ENCODE results near the gene HMGCL. TPM values are rescaled to one million over a fixed set of nuclear protein-coding genes. Genes with fewer than 3 reads are reported as not detected.
A peak's percentile ranks its signal among the peaks of the same experiment; 100 is the strongest.
"Not testable (repeated sequence)": the region's sequence is repeated elsewhere in the genome, so short reads cannot be mapped to it uniquely, and the experiment has no call there.

Gene HMGCL
- total RNA-seq, 2 donors from 2014 or later = 13.4 to 16.8 TPM

GRCh38 chr1:23817633-23818032 is 7.6 kb downstream of the HMGCL start:
- no peak overlapping the region for H3K27ac Mint-ChIP-seq
- no peaks in the 10 kb centered on the region for H3K36me3 Mint-ChIP-seq (ENCODE audit: low read depth)
- ATAC-seq = no peak
- no peak overlapping the region for H3K4me3 Mint-ChIP-seq
- H3K4me1 Mint-ChIP-seq = peaks cover 10% of the 10 kb centered on the region
- no peaks in the 10 kb centered on the region for H3K27me3 Mint-ChIP-seq
- no peak for DNase-seq
- no peaks in the 10 kb centered on the region for H3K9me3 ChIP-seq (ENCODE audit: control insufficient read depth, low read length, poor library complexity, severe bottlenecking)

- Mint-ChIP-seq H3K36me3 (ENCODE audit: low read depth) (no peaks in the 10 kb centered on the region), H3K4me3 (no peak overlapping the region), H3K27ac (no peak overlapping the region), H3K27me3 (no peaks in the 10 kb centered on the region), H3K4me1 (peaks cover 9% of the 10 kb centered on the region)
- ATAC-seq = no peak
- no peaks in the 10 kb centered on the region for H3K9me3 ChIP-seq (ENCODE audit: control insufficient read depth, low read length, poor library complexity, severe bottlenecking)
- DNase-seq = no peak
These were observed 8.3 kb downstream of the HMGCL start for GRCh38 chr1:23816906-23817305.

- DNase-seq = no peak
- no peak for ATAC-seq
- H3K27me3 Mint-ChIP-seq = no peaks in the 10 kb centered on the region
- no peak overlapping the region for H3K27ac Mint-ChIP-seq
- peaks cover 6% of the 10 kb centered on the region for H3K4me1 Mint-ChIP-seq
- H3K9me3 ChIP-seq (ENCODE audit: control insufficient read depth, low read length, poor library complexity, severe bottlenecking) = no peaks in the 10 kb centered on the region
- peaks cover under 1% of the 10 kb centered on the region for H3K36me3 Mint-ChIP-seq (ENCODE audit: low read depth)
- H3K4me3 Mint-ChIP-seq = no peak overlapping the region
These were observed 8.9 kb downstream of the HMGCL start for GRCh38 chr1:23816361-23816760.

GRCh38 chr1:23814016-23814415 is 11.2 kb downstream of the HMGCL start:
- no peaks in the 10 kb centered on the region for H3K27me3 Mint-ChIP-seq
- H3K4me3 Mint-ChIP-seq = no peak overlapping the region
- peaks cover 6% of the 10 kb centered on the region for H3K36me3 Mint-ChIP-seq (ENCODE audit: low read depth)
- no peak overlapping the region for H3K27ac Mint-ChIP-seq
- ATAC-seq (no peak), DNase-seq (no peak)
- peaks cover 19% of the 10 kb centered on the region for H3K4me1 Mint-ChIP-seq
- no peaks in the 10 kb centered on the region for H3K9me3 ChIP-seq (ENCODE audit: control insufficient read depth, low read length, poor library complexity, severe bottlenecking)

- Mint-ChIP-seq H3K27ac (peak overlapping the region; percentile 53), H3K4me1 (peaks cover 19% of the 10 kb centered on the region), H3K27me3 (no peaks in the 10 kb centered on the region), H3K4me3 (no peak overlapping the region), H3K36me3 (ENCODE audit: low read depth) (peaks cover 6% of the 10 kb centered on the region)
- DNase-seq (peak in 1 of 3 donors; percentile 48), ATAC-seq (peak; percentile 75)
- no peaks in the 10 kb centered on the region for H3K9me3 ChIP-seq (ENCODE audit: control insufficient read depth, low read length, poor library complexity, severe bottlenecking)
These were observed 14.2 kb downstream of the HMGCL start for GRCh38 chr1:23810818-23811540.

GRCh38 chr1:23809751-23810171 is 15.5 kb downstream of the HMGCL start:
- peaks cover 29% of the 10 kb centered on the region for H3K4me1 Mint-ChIP-seq
- ATAC-seq (peak; percentile 95), DNase-seq (peak; percentile 63 to 79 (median 67))
- peaks cover 11% of the 10 kb centered on the region for H3K36me3 Mint-ChIP-seq (ENCODE audit: low read depth)
- no peaks in the 10 kb centered on the region for H3K9me3 ChIP-seq (ENCODE audit: control insufficient read depth, low read length, poor library complexity, severe bottlenecking)
- peak overlapping the region; percentile 9 for H3K27ac Mint-ChIP-seq
- no peaks in the 10 kb centered on the region for H3K27me3 Mint-ChIP-seq
- no peak overlapping the region for H3K4me3 Mint-ChIP-seq

GRCh38 chr1:23807453-23807852 is 17.8 kb downstream of the HMGCL start:
- Mint-ChIP-seq H3K4me1 (peaks cover 29% of the 10 kb centered on the region), H3K36me3 (ENCODE audit: low read depth) (peaks cover 11% of the 10 kb centered on the region), H3K4me3 (no peak overlapping the region), H3K27ac (peak overlapping the region; percentile 47), H3K27me3 (no peaks in the 10 kb centered on the region)
- ATAC-seq (no peak), DNase-seq (no peak)
- H3K9me3 ChIP-seq (ENCODE audit: control insufficient read depth, low read length, poor library complexity, severe bottlenecking) = no peaks in the 10 kb centered on the region

- Mint-ChIP-seq H3K27ac (peak overlapping the region; percentile 74), H3K4me3 (no peak overlapping the region), H3K4me1 (peaks cover 28% of the 10 kb centered on the region), H3K36me3 (ENCODE audit: low read depth) (peaks cover 10% of the 10 kb centered on the region), H3K27me3 (no peaks in the 10 kb centered on the region)
- H3K9me3 ChIP-seq (ENCODE audit: control insufficient read depth, low read length, poor library complexity, severe bottlenecking) = no peaks in the 10 kb centered on the region
- no peak for DNase-seq
- no peak for ATAC-seq
These were observed 18.9 kb downstream of the HMGCL start for GRCh38 chr1:23806280-23806679.

GRCh38 chr1:23805025-23805424 is 20.2 kb downstream of the HMGCL start:
- no peak for DNase-seq
- no peak for ATAC-seq
- H3K9me3 ChIP-seq (ENCODE audit: control insufficient read depth, low read length, poor library complexity, severe bottlenecking) = no peaks in the 10 kb centered on the region
- H3K4me3 Mint-ChIP-seq = no peak overlapping the region
- H3K27me3 Mint-ChIP-seq = no peaks in the 10 kb centered on the region
- no peak overlapping the region for H3K27ac Mint-ChIP-seq
- H3K36me3 Mint-ChIP-seq (ENCODE audit: low read depth) = peaks cover 5% of the 10 kb centered on the region
- H3K4me1 Mint-ChIP-seq = peaks cover 20% of the 10 kb centered on the region

GRCh38 chr1:23804183-23804835 is 20.9 kb downstream of the HMGCL start:
- DNase-seq (no peak), ATAC-seq (no peak)
- Mint-ChIP-seq H3K4me3 (no peak overlapping the region), H3K27ac (peak overlapping the region; percentile 88), H3K4me1 (peaks cover 19% of the 10 kb centered on the region), H3K36me3 (ENCODE audit: low read depth) (peaks cover 5% of the 10 kb centered on the region), H3K27me3 (no peaks in the 10 kb centered on the region)
- H3K9me3 ChIP-seq (ENCODE audit: control insufficient read depth, low read length, poor library complexity, severe bottlenecking) = no peaks in the 10 kb centered on the region

GRCh38 chr1:23803674-23804073 is 21.6 kb downstream of the HMGCL start:
- Mint-ChIP-seq H3K4me3 (no peak overlapping the region), H3K36me3 (ENCODE audit: low read depth) (peaks cover 5% of the 10 kb centered on the region)

GRCh38 chr1:23802809-23803342 is 22.4 kb downstream of the HMGCL start:
- Mint-ChIP-seq H3K27ac (peak overlapping the region; percentile 88), H3K4me1 (peaks cover 28% of the 10 kb centered on the region)
- DNase-seq; ATAC-seq; H3K36me3 Mint-ChIP-seq (ENCODE audit: low read depth); H3K4me3 Mint-ChIP-seq; H3K9me3 ChIP-seq (ENCODE audit: control insufficient read depth, low read length, poor library complexity, severe bottlenecking); H3K27me3 Mint-ChIP-seq: not testable (repeated sequence)

More at GRCh38 chr1:23803674-23804073, 21.6 kb downstream of the HMGCL start:
- H3K9me3 ChIP-seq (ENCODE audit: control insufficient read depth, low read length, poor library complexity, severe bottlenecking) = no peaks in the 10 kb centered on the region
- no peak for DNase-seq
- ATAC-seq = no peak
- Mint-ChIP-seq H3K4me1 (peaks cover 24% of the 10 kb centered on the region), H3K27ac (peak overlapping the region; percentile 88), H3K27me3 (no peaks in the 10 kb centered on the region)

- no peaks in the 10 kb centered on the region for H3K27me3 Mint-ChIP-seq
- no peak for ATAC-seq
- peak overlapping the region; percentile 92 for H3K27ac Mint-ChIP-seq
- H3K36me3 Mint-ChIP-seq (ENCODE audit: low read depth) = peaks cover 5% of the 10 kb centered on the region
- DNase-seq = no peak
- H3K4me3 Mint-ChIP-seq = no peak overlapping the region
- peaks cover 26% of the 10 kb centered on the region for H3K4me1 Mint-ChIP-seq
- no peaks in the 10 kb centered on the region for H3K9me3 ChIP-seq (ENCODE audit: control insufficient read depth, low read length, poor library complexity, severe bottlenecking)
These were observed 23.4 kb downstream of the HMGCL start for GRCh38 chr1:23801876-23802275.
